Transverse colon (tissue), 4 donors: ENCODE results near the gene APOBEC2.

Experiments used
- CTCF ChIP-seq, 5 experiments: fragments of 200-600 bp in 3 of 5; fragments of 450-650 bp in 2 of 5; sonication (generic) in 3 of 5; IDR thresholded peaks; 1 replicate in 2 of 5; 2 replicates in 3 of 5; pipeline ENCODE4 v1.5.1; 2016 to 2017; ENCODE audit warnings: antibody characterized with exemption in 5 of 5, inconsistent platforms in 3 of 5, mild to moderate bottlenecking in 2 of 5, moderate library complexity in 1 of 5
- POLR2AphosphoS5 ChIP-seq, 3 donors: sonication (generic); formaldehyde crosslinking; IDR thresholded peaks; one replicate each; pipeline ENCODE4 v1.6.1; 2016; ENCODE audit warnings: antibody characterized with exemption in 3 of 3

- no peak for TF ChIP-seq CTCF (IDR thresholded peaks at IDR 0.05)
- TF ChIP-seq POLR2AphosphoS5 (IDR thresholded peaks at IDR 0.05) = no peak
These were observed 21.1 kb downstream of the APOBEC2 start for GRCh38 chr6:41073968-41074691.
